Left kidney (tissue), 2 donors: ENCODE data around the gene TSSK3. TPM values are rescaled to one million over a fixed set of nuclear protein-coding genes. Genes with fewer than 3 reads are reported as not detected.

Source experiments
- DNase-seq: peaks from one replicate; pipeline ENCODE4 v3.0.0-alpha.2; 2013
- polyA plus RNA-seq: library from polyadenylated mRNA; unstranded; fragments of 120-200 nt; gene quantifications from one replicate; pipeline ENCODE4 v1.2.1, GENCODE V29; 2013; ENCODE audit not compliant: insufficient read length

Gene TSSK3
- polyA plus RNA-seq, 1 donor = 7.4 TPM

DNA sequence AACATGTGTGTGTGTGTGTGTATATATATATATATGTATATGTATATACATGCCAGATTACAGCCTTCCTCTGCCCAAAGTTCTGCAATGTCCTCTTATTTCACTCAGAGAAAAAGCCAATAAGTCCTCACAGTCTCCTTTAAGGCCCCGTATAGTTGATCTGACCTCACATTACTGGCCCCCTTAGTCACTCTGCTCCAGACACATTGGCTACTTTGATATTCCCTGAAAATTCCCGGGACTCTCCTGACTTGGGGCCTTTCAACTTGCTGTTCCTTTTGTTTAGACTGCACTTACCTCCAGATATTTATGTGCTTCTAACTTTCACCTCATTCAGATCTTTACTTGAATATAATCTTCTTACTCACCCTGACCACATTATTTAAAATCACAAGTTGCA is 36.1 kb downstream of the TSSK3 start:
- DNase-seq = no peak

DNA sequence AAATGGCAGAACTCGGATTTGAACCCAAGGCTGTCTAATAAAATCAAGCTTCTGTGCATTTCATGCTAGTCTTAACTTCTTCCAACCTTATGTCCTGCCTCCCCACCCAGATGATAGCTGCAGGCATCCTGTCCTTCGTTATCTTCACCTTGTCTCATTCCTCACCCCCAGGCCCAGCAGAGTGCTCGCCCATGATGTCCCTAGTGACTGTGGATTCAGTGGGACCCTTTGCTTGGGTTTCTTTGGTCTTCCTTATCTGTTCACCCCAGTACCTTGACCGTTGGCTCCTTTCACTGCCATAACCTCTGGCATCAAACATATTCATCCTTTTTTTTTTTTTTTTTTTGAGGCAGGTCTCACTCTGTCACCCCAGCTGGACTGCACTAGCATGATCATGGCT is 37.5 kb downstream of the TSSK3 start:
- DNase-seq = no peak

DNA sequence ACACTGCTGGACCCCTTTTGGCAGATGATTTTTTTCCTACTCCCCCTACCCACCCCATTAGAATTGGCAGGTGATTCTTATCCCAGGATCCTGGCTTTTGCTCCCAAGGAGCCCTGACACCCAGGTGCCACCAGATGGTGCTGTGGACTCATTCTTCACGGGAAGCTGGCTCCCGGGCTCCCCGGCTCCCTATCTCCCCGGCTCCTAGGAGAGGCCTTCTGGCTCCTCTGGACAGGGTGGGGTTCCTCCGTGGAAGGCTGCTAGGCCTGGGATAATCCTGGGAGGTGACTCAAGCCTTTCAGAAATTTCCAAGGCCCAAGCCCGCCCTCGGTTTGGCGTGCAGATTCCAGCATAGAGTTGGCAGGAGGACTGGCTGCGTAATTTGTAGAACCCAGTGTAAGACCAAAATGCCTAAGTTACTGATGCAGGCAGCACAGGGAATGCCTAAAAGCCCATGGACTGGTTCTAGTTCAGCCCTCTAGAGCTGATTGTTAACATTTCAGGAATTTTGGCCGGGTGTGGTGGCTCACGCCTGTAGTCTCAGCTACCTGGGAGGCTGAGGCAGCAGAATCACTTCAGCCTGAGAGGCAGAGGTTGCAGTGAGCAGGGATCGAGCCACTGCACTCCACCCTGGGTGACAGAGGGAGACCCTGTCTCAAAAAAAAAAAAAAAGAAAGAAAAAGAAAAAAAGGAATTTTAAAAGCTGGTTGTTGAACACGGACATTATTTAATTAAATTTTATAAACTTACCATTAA is 38.7 kb downstream of the TSSK3 start:
- DNase-seq = peak; percentile 78

DNA sequence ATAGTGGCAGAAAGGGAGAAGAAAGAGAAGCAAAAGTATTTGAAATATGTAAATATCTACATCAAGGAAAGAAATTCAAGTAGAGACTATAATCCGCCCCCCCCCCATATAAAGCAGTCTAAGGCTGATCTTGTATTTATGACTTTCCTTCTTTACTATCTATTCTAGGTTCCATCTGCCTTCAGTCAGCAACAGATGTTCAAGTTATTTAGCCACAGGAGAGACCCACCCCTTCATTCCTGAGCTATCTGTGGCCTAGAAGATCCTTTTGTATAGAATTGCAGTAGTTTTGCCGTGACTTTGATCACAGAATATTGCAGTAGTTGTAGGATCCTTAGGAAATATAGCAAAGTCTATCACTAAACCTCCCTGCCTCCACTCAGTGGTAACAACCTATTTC is 42.6 kb downstream of the TSSK3 start:
- DNase-seq = no peak

DNA sequence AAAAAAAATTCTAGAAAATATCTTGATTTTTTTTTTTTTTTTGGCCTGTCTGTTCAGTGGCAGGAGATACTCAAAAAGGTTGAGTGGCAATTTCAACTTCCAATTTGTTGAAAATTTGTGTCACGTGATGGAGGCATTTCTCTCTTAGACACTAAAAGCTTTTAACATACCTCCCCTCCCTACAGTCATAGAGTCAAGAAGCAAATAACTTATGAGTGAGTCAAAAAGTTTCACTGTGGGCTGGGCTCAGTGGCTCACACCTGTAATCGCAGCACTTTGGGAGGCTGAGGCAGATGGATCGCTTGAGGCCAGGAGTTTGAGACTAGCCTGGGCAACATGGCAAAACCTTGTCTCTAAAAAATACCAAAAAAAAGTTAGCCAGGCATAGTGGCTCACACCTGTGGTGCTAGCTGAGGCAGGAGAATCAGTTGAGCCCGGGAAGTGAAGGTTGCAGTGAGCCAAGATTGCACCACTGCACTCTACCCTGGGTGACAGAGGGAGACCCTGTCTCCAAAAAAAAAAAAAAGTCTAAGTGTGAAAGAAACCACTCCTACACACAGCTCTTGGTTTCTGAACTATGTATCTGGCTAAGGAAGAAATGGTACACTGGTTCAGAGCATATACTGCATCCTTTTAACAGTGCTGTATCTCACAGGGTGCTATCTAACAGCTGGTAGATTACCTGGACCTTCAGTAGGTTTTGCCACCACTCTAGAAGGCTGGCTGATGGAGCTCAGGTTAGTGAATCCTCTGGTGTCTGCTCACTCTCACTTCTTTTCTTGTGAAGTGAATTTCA is 43.5 kb downstream of the TSSK3 start:
- DNase-seq = no peak

DNA sequence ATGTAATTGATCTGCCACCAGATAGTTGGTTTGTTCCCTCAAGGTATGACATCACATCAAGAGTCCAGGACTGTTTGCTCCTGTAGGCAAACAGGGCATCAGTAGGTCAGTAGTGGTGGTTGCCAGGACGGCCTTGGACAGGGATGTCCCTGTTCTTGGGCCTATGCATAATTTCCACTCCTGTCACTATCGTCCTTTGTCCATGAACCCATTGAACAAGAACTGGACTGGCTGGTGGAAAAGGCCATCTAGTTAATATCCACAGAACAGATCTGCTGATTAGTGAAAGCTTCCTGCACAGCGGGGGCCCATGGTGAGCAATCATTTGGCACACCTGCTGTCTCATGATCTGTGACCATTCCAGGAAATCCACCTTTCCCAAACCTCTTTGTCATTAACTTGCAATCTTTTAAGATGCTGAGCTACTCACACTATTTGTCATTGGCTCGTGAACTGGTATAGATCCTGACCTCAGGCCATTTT is 44.3 kb downstream of the TSSK3 start:
- DNase-seq = no peak

DNA sequence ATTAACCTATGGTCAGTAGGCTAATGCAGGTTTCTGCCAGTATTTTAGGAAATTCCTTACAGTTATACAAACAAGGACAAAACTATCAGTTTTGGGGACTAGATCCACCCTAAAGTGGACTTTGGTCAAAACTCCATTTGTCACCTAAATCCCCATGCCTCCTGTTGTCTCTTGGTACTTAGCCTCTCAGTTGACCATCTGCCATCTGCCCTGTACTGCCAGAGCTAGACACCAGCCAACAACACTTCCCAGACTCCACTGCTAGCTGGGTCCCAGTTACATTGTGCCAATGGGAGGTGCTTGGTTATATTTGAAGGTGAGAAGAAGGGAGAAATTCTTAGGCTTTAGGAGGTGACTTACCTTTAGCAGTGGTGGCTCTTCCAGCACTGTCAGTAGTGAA is 48.9 kb downstream of the TSSK3 start:
- DNase-seq = no peak

DNA sequence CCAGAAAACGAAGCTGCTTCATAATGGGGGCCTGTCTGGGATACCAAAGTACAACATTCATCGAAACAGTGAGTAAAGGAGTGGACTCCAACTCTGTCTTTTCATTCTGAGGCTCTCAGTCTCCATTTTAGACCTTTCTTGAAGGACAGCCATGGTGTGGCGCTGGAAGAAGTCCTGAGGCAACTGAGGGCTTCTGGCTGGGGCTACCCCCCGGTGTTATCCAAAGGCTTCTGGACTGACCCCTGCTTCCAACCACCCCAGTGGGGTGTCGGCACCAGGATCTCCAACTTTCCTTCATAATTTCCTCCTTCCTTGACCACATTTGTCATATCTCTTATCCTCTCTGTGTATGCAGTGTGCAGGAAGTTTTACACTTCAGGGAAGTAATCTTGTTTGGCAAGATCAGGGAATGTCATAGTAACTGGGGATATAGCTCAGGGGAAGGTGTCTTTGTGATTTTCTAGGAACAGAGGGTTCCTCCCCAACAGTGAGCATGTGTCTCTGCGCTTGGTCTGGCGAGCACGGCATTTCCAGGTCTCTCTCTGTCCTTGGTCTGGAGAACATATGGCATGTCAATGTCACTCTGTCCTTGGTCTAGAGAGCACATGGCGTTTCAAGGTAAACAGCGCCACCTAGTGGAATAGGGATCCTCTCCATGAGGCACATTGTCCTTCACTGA is 51.3 kb downstream of the TSSK3 start:
- no peak for DNase-seq

Other genes starting within 250 kb of the TSSK3 start
- 50.7 TPM for gene TXLNA, start 182.9 kb upstream of the TSSK3 start, polyA plus RNA-seq
- 21.3 TPM for gene CCDC28B, start 161.9 kb upstream of the TSSK3 start, polyA plus RNA-seq
- gene IQCC, start 156.9 kb upstream of the TSSK3 start, polyA plus RNA-seq = 10.2 TPM
- gene DCDC2B, start 153.4 kb upstream of the TSSK3 start, polyA plus RNA-seq = 1.9 TPM
- gene TMEM234, start 140.2 kb upstream of the TSSK3 start, polyA plus RNA-seq = 30.7 TPM
- gene EIF3I, start 140.1 kb upstream of the TSSK3 start, polyA plus RNA-seq = 174 TPM
- gene FAM167B, start 115.3 kb upstream of the TSSK3 start, polyA plus RNA-seq = 5.8 TPM
- gene LCK, start 111.3 kb upstream of the TSSK3 start, polyA plus RNA-seq = 5.2 TPM
- gene HDAC1, start 70.5 kb upstream of the TSSK3 start, polyA plus RNA-seq = 216 TPM
- gene MARCKSL1, start 26.3 kb upstream of the TSSK3 start, polyA plus RNA-seq = 388 TPM
- 7.8 TPM for gene FAM229A, start 54 bp upstream of the TSSK3 start, polyA plus RNA-seq
- gene BSDC1, start 31.9 kb downstream of the TSSK3 start, polyA plus RNA-seq = 61.7 TPM
- gene ZBTB8B, start 102.5 kb downstream of the TSSK3 start, polyA plus RNA-seq = 2.3 TPM
- gene ZBTB8A, start 176.9 kb downstream of the TSSK3 start, polyA plus RNA-seq = 21.9 TPM